WTC11 (cell line): Measurements from ENCODE around the gene PCTP. TPM values are rescaled to one million over a fixed set of nuclear protein-coding genes. Genes with fewer than 3 reads are reported as not detected.

Experiments used
- ATAC-seq: fragments of 200-7000 bp; cut with Tn5 transposase; 2 replicates; pipeline ENCODE4 v1.10.0; 2021; ENCODE audit warnings: mild to moderate bottlenecking, moderate library complexity
- CTCF ChIA-PET: fragments of 300-600 bp; sonication (Branson Sonifier 250); formaldehyde crosslinking; loops from one replicate; lab custom pipeline; 2021; ENCODE audit warnings: antibody characterized with exemption; lab: Charles Lee
- POLR2A ChIA-PET: fragments of 350-600 bp; sonication (Branson Sonifier 250); formaldehyde crosslinking; loops from one replicate; lab custom pipeline; 2021; ENCODE audit warnings: antibody characterized with exemption; lab: Charles Lee
- DNase-seq: peaks from one replicate; pipeline ENCODE4 v3.0.0; 2021; ENCODE audit warnings: low spot score
- H3K27ac Mint-ChIP-seq: 2 replicates; pipeline ENCODE4 v1.8.0; 2021; ENCODE audit warnings: mixed read lengths
- H3K27me3 Mint-ChIP-seq: 2 replicates; pipeline ENCODE4 v1.8.0; 2021; ENCODE audit warnings: low read depth, mild to moderate bottlenecking, moderate library complexity, mixed read lengths
- H3K36me3 Mint-ChIP-seq: 2 replicates; pipeline ENCODE4 v1.8.0; 2021; ENCODE audit warnings: mixed read lengths
- H3K4me1 Mint-ChIP-seq: 2 replicates; pipeline ENCODE4 v1.8.0; 2022; ENCODE audit warnings: mixed read lengths
- H3K4me3 Mint-ChIP-seq: 2 replicates; pipeline ENCODE4 v1.8.0; 2021; ENCODE audit warnings: mild to moderate bottlenecking, moderate library complexity, mixed read lengths
- H3K9me3 Mint-ChIP-seq: 2 replicates; pipeline ENCODE4 v1.8.0; 2021; ENCODE audit warnings: mixed read lengths
- CREM ChIP-seq: sonication (generic); formaldehyde crosslinking; IDR thresholded peaks from 2 replicates; pipeline ENCODE4 v1.8.1; 2022; ENCODE audit warnings: mild to moderate bottlenecking, missing genetic modification reagents, moderate library complexity
- EMX1 ChIP-seq: fragments of 250-450 bp; sonication (Bioruptor Pico); IDR thresholded peaks from 2 replicates; pipeline ENCODE4 v1.8.0; 2021; ENCODE audit warnings: mild to moderate bottlenecking
- ETV6 ChIP-seq: sonication (generic); formaldehyde crosslinking; IDR thresholded peaks from 2 replicates; pipeline ENCODE4 v1.8.1; 2022; ENCODE audit warnings: mild to moderate bottlenecking, missing genetic modification reagents
- GTF2I ChIP-seq: fragments of 250-450 bp; sonication (Bioruptor Pico); conservative IDR thresholded peaks from 2 replicates; pipeline ENCODE4 v1.4.0; 2021; ENCODE audit warnings: mild to moderate bottlenecking
- HMGA2 ChIP-seq: fragments of 250-450 bp; sonication (Bioruptor Pico); IDR thresholded peaks from 2 replicates; pipeline ENCODE4 v1.4.0; 2021; ENCODE audit warnings: mild to moderate bottlenecking, moderate library complexity
- MYBL2 ChIP-seq: sonication (generic); formaldehyde crosslinking; IDR thresholded peaks from 2 replicates; pipeline ENCODE4 v1.8.1; 2023; ENCODE audit warnings: mild to moderate bottlenecking, moderate library complexity, missing genetic modification reagents
- NFE2L1 ChIP-seq: sonication (generic); formaldehyde crosslinking; IDR thresholded peaks from 2 replicates; pipeline ENCODE4 v1.8.1; 2023; ENCODE audit warnings: missing genetic modification reagents
- NFYB ChIP-seq: sonication (generic); formaldehyde crosslinking; conservative IDR thresholded peaks from 2 replicates; pipeline ENCODE4 v1.8.0; 2022; ENCODE audit warnings: low read depth, missing genetic modification reagents
- OVOL2 ChIP-seq: fragments of 250-450 bp; sonication (Bioruptor Pico); IDR thresholded peaks from 2 replicates; pipeline ENCODE4 v1.9.0; 2021; ENCODE audit warnings: mild to moderate bottlenecking, borderline replicate concordance
- PRRX2 ChIP-seq: fragments of 250-450 bp; sonication (Bioruptor Pico); IDR thresholded peaks from 2 replicates; pipeline ENCODE4 v1.8.0; 2021; ENCODE audit warnings: mild to moderate bottlenecking
- RELA ChIP-seq: sonication (generic); formaldehyde crosslinking; IDR thresholded peaks from 2 replicates; pipeline ENCODE4 v1.8.1; 2022; ENCODE audit warnings: missing genetic modification reagents, mild to moderate bottlenecking, borderline replicate concordance
- TEAD1 ChIP-seq: sonication (generic); formaldehyde crosslinking; IDR thresholded peaks from 2 replicates; pipeline ENCODE4 v1.8.0; 2022; ENCODE audit warnings: mild to moderate bottlenecking, missing genetic modification reagents
- TP53 ChIP-seq: sonication (generic); formaldehyde crosslinking; IDR thresholded peaks from 2 replicates; pipeline ENCODE4 v1.8.1; 2023; ENCODE audit warnings: mild to moderate bottlenecking, missing genetic modification reagents
- ZNF317 ChIP-seq: sonication (generic); formaldehyde crosslinking; IDR thresholded peaks from 2 replicates; pipeline ENCODE4 v1.8.1; 2023; ENCODE audit warnings: low read depth, mild to moderate bottlenecking, moderate library complexity, missing genetic modification reagents, borderline replicate concordance
- ZNF671 ChIP-seq: fragments of 250-450 bp; sonication (Bioruptor Pico); IDR thresholded peaks from 2 replicates; pipeline ENCODE4 v1.8.0; 2021; ENCODE audit warnings: mild to moderate bottlenecking
- total RNA-seq: library from RNA; stranded (reverse); gene quantifications from 3 replicates; pipeline ENCODE4 v1.2.3, GENCODE V29; 2021
- TF ChIP-seq, protein P1 (sequence below): sonication (generic); formaldehyde crosslinking; IDR thresholded peaks from 2 replicates; pipeline ENCODE4 v1.8.0; 2022; ENCODE audit warnings: mild to moderate bottlenecking, missing genetic modification reagents
- TF ChIP-seq, protein P2 (sequence below): fragments of 250-450 bp; sonication (Bioruptor Pico); IDR thresholded peaks from 2 replicates; pipeline ENCODE4 v1.9.0; 2021; ENCODE audit warnings: mild to moderate bottlenecking, borderline replicate concordance
- TF ChIP-seq, protein P3 (sequence below): sonication (generic); formaldehyde crosslinking; IDR thresholded peaks from 2 replicates; pipeline ENCODE4 v1.8.0; 2022; ENCODE audit warnings: mild to moderate bottlenecking, missing genetic modification reagents
- TF ChIP-seq, protein P4 (sequence below): sonication (generic); formaldehyde crosslinking; conservative IDR thresholded peaks from 2 replicates; pipeline ENCODE4 v1.8.1; 2022; ENCODE audit warnings: mild to moderate bottlenecking, missing genetic modification reagents
- TF ChIP-seq, protein P5 (sequence below): fragments of 250-450 bp; sonication (Bioruptor Pico); conservative IDR thresholded peaks from 2 replicates; pipeline ENCODE4 v1.9.0; 2021; ENCODE audit warnings: mild to moderate bottlenecking
- TF ChIP-seq, protein P6 (sequence below): sonication (generic); formaldehyde crosslinking; IDR thresholded peaks from 2 replicates; pipeline ENCODE4 v1.8.1; 2022; ENCODE audit warnings: low read depth, missing genetic modification reagents, borderline replicate concordance
- TF ChIP-seq, protein P7 (sequence below): sonication (generic); formaldehyde crosslinking; IDR thresholded peaks from 2 replicates; pipeline ENCODE4 v1.8.1; 2023; ENCODE audit warnings: mild to moderate bottlenecking, missing genetic modification reagents
- TF ChIP-seq, protein P8 (sequence below): sonication (generic); formaldehyde crosslinking; IDR thresholded peaks from 2 replicates; pipeline ENCODE4 v1.8.0; 2023; ENCODE audit warnings: missing genetic modification reagents

PCTP gene
- total RNA-seq, 1 experiment from 2014 or later, result 10.3 TPM

DNA sequence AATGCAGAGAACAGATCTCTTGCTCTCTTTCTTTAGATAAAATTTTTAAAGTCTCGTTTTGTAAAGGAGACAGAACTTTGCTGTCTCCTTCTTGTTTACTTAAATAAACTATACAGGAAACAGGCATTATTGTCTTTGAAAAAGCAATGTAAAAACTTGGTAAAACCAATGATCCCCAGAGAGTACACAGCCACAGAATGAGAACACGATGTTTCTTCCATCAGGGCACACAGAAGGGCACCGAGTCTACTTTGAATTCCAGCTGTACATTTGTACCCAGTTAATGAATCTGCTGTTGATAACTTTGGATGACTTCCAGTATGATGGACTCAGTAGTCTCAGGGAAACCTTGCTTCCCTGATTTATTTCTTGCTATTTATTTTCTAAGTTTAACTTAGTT is 20.0 kb upstream of the PCTP start:
- H3K9me3 Mint-ChIP-seq, result no peaks in the 10 kb centered on the region
- DNase-seq (no peak), ATAC-seq (no peak)
- no peak overlapping the region for H3K4me3 Mint-ChIP-seq
- peaks cover 70% of the 10 kb centered on the region for H3K4me1 Mint-ChIP-seq
- TF ChIP-seq, protein P1, sequence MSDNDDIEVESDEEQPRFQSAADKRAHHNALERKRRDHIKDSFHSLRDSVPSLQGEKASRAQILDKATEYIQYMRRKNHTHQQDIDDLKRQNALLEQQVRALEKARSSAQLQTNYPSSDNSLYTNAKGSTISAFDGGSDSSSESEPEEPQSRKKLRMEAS (CRISPR knock-in tag), result no peak
- TF ChIP-seq ZNF317 (CRISPR knock-in tag), result no peak
- TF ChIP-seq NFE2L1 (CRISPR knock-in tag), result no peak
- TF ChIP-seq TEAD1 (CRISPR knock-in tag), result no peak
- TF ChIP-seq, protein P2, sequence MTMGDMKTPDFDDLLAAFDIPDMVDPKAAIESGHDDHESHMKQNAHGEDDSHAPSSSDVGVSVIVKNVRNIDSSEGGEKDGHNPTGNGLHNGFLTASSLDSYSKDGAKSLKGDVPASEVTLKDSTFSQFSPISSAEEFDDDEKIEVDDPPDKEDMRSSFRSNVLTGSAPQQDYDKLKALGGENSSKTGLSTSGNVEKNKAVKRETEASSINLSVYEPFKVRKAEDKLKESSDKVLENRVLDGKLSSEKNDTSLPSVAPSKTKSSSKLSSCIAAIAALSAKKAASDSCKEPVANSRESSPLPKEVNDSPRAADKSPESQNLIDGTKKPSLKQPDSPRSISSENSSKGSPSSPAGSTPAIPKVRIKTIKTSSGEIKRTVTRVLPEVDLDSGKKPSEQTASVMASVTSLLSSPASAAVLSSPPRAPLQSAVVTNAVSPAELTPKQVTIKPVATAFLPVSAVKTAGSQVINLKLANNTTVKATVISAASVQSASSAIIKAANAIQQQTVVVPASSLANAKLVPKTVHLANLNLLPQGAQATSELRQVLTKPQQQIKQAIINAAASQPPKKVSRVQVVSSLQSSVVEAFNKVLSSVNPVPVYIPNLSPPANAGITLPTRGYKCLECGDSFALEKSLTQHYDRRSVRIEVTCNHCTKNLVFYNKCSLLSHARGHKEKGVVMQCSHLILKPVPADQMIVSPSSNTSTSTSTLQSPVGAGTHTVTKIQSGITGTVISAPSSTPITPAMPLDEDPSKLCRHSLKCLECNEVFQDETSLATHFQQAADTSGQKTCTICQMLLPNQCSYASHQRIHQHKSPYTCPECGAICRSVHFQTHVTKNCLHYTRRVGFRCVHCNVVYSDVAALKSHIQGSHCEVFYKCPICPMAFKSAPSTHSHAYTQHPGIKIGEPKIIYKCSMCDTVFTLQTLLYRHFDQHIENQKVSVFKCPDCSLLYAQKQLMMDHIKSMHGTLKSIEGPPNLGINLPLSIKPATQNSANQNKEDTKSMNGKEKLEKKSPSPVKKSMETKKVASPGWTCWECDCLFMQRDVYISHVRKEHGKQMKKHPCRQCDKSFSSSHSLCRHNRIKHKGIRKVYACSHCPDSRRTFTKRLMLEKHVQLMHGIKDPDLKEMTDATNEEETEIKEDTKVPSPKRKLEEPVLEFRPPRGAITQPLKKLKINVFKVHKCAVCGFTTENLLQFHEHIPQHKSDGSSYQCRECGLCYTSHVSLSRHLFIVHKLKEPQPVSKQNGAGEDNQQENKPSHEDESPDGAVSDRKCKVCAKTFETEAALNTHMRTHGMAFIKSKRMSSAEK (CRISPR knock-in tag), result no peak
- TF ChIP-seq ZNF671 (CRISPR knock-in tag), result no peak
- TF ChIP-seq MYBL2 (CRISPR knock-in tag), result no peak
- TF ChIP-seq HMGA2, result no peak
- ChIA-PET POLR2A (no interaction called here), CTCF (no interaction called here)
- no peak overlapping the region for H3K27ac Mint-ChIP-seq
- H3K36me3 Mint-ChIP-seq, result no peaks in the 10 kb centered on the region
- H3K27me3 Mint-ChIP-seq, result no peaks in the 10 kb centered on the region

DNA sequence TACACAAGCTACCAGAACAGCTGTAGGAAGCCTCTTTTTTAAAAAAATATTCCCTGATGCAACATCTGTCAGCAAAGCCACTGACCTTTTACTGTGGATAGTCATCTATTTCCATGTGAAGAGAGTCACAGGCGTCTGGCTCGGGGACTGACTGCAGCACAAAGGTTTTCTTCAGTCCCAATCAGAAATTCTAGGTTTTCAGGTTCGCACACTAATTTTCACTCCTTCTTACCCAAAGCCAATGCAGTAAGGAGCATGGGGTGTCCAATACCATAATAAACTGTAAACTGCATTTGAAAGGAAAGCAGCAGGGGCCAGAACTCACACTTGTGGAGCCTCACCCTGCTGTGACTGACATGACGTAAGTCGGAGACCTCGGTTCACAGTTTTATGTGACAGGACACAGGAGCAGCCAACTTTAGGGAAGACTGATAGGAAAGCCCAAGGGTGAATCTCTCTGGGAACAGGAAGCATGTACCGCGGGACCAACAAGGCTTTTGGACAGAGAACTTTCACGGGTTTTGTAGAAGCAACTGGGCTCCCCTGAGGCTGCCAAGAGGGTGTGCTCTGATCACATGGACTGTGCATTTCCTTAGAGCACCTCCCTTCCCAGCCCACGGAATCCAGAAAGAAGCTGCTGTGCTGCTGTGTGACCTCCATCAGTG is 19.1 kb upstream of the PCTP start:
- DNase-seq (no peak), ATAC-seq (peak; percentile 58)
- Mint-ChIP-seq H3K4me3 (no peak overlapping the region), H3K9me3 (no peaks in the 10 kb centered on the region), H3K4me1 (peaks cover 66% of the 10 kb centered on the region), H3K36me3 (no peaks in the 10 kb centered on the region), H3K27ac (peak overlapping the region; percentile 5; the same call in 1 of the 2 replicates), H3K27me3 (no peaks in the 10 kb centered on the region)
- CTCF ChIA-PET, result interaction anchor here (0.7 to 1.4 kb wide), 4 partner anchors 8 to 206 kb away, joined by 3 to 5 read pairs (median 4); partner anchors contain the start of gene PCTP
- no peak for TF ChIP-seq NFYB
- no peak for TF ChIP-seq CREM (CRISPR knock-in tag)
- TF ChIP-seq, protein P3, sequence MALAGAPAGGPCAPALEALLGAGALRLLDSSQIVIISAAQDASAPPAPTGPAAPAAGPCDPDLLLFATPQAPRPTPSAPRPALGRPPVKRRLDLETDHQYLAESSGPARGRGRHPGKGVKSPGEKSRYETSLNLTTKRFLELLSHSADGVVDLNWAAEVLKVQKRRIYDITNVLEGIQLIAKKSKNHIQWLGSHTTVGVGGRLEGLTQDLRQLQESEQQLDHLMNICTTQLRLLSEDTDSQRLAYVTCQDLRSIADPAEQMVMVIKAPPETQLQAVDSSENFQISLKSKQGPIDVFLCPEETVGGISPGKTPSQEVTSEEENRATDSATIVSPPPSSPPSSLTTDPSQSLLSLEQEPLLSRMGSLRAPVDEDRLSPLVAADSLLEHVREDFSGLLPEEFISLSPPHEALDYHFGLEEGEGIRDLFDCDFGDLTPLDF (CRISPR knock-in tag), result no peak
- TF ChIP-seq, protein P4, sequence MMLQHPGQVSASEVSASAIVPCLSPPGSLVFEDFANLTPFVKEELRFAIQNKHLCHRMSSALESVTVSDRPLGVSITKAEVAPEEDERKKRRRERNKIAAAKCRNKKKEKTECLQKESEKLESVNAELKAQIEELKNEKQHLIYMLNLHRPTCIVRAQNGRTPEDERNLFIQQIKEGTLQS (CRISPR knock-in tag), result no peak
- TF ChIP-seq, protein P5, sequence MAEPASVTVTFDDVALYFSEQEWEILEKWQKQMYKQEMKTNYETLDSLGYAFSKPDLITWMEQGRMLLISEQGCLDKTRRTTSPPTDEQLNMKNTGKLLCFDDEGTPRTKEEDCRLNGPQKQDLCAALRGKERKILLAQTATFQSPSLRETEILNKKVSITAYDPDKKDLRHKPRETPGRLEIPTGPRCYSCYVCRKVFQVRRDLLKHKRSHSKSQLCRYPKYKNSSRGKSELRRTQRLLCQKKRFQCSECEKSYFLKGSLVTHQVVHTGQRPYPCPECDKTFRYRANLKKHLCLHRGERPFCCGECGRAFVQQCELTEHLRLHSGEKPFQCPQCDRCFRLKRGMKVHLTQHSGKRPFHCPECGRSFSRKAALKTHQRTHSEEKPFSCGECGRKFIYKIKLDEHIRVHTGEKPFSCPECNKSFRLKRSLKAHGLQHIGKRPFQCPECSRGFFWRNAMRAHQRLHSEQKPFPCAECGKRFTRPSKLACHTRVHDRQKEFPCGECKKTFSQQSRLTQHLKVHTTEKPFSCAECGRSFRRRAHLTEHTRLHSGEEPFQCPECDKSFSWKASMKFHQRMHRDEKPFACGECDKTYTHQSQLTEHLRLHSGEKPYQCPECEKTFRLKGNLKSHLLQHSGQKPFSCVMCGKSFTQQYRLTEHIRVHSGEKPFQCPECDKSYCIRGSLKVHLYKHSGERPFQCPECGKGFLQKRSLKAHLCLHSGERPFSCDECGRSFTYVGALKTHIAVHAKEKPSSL, result no peak
- TF ChIP-seq RELA (CRISPR knock-in tag), result no peak
- no peak for TF ChIP-seq NFE2L1 (CRISPR knock-in tag)
- no peak for TF ChIP-seq GTF2I (CRISPR knock-in tag)
- no peak for TF ChIP-seq ETV6 (CRISPR knock-in tag)
- TF ChIP-seq PRRX2, result no peak
- TF ChIP-seq TP53 (CRISPR knock-in tag), result no peak
- TF ChIP-seq, protein P6, sequence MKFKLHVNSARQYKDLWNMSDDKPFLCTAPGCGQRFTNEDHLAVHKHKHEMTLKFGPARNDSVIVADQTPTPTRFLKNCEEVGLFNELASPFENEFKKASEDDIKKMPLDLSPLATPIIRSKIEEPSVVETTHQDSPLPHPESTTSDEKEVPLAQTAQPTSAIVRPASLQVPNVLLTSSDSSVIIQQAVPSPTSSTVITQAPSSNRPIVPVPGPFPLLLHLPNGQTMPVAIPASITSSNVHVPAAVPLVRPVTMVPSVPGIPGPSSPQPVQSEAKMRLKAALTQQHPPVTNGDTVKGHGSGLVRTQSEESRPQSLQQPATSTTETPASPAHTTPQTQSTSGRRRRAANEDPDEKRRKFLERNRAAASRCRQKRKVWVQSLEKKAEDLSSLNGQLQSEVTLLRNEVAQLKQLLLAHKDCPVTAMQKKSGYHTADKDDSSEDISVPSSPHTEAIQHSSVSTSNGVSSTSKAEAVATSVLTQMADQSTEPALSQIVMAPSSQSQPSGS, result no peak
- TF ChIP-seq, protein P7, sequence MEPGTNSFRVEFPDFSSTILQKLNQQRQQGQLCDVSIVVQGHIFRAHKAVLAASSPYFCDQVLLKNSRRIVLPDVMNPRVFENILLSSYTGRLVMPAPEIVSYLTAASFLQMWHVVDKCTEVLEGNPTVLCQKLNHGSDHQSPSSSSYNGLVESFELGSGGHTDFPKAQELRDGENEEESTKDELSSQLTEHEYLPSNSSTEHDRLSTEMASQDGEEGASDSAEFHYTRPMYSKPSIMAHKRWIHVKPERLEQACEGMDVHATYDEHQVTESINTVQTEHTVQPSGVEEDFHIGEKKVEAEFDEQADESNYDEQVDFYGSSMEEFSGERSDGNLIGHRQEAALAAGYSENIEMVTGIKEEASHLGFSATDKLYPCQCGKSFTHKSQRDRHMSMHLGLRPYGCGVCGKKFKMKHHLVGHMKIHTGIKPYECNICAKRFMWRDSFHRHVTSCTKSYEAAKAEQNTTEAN (CRISPR knock-in tag), result no peak
- TF ChIP-seq EMX1 (CRISPR knock-in tag), result no peak
- TF ChIP-seq, protein P8, sequence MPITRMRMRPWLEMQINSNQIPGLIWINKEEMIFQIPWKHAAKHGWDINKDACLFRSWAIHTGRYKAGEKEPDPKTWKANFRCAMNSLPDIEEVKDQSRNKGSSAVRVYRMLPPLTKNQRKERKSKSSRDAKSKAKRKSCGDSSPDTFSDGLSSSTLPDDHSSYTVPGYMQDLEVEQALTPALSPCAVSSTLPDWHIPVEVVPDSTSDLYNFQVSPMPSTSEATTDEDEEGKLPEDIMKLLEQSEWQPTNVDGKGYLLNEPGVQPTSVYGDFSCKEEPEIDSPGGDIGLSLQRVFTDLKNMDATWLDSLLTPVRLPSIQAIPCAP, result no peak
- TF ChIP-seq OVOL2 (CRISPR knock-in tag), result no peak
- POLR2A ChIA-PET, result no interaction called here
